Uterus (tissue), 2 donors: ENCODE measurements around the gene ZFYVE28.

ENCODE experiments used
- CTCF ChIP-seq, 4 experiments: fragments of 200-600 bp in 2 of 4; fragments of 450-650 bp in 2 of 4; sonication (generic) in 2 of 4; IDR thresholded peaks; one replicate each; pipeline ENCODE4 v1.5.1; 2016 to 2019; ENCODE audit warnings: antibody characterized with exemption in 4 of 4, mild to moderate bottlenecking in 2 of 4, moderate library complexity in 1 of 4
- POLR2A ChIP-seq, 2 donors: fragments of 450-650 bp; IDR thresholded peaks; one replicate each; pipeline ENCODE4 v1.6.1; 2016; ENCODE audit warnings: antibody characterized with exemption in 2 of 2, mild to moderate bottlenecking in 1 of 2, moderate library complexity in 1 of 2

- TF ChIP-seq CTCF (IDR thresholded peaks at IDR 0.05), result no peak
- no peak for TF ChIP-seq POLR2A (IDR thresholded peaks at IDR 0.05)
These were observed 172.6 kb downstream of the ZFYVE28 start for GRCh38 chr4:2245787-2246275.
